A673 (cell line): ENCODE results near the gene POLE4.

ENCODE experiments used
- EZH2 ChIP-seq: fragments of 200-600 bp; sonication (generic); IDR thresholded peaks from 2 replicates; pipeline ENCODE4 v1.6.1; 2017; ENCODE audit warnings: borderline replicate concordance, low read depth, mild to moderate bottlenecking, mixed read lengths, antibody characterized with exemption, low read length; ENCODE audit not compliant: poor library complexity, severe bottlenecking
- TF ChIP-seq, protein P1 (sequence below): fragments of 300-800, 200-600 bp; sonication (generic); conservative IDR thresholded peaks from 2 replicates; pipeline ENCODE4 v1.5.1; 2017; ENCODE audit warnings: low read depth, mild to moderate bottlenecking, antibody characterized with exemption, low read length, moderate library complexity, mixed read lengths

DNA sequence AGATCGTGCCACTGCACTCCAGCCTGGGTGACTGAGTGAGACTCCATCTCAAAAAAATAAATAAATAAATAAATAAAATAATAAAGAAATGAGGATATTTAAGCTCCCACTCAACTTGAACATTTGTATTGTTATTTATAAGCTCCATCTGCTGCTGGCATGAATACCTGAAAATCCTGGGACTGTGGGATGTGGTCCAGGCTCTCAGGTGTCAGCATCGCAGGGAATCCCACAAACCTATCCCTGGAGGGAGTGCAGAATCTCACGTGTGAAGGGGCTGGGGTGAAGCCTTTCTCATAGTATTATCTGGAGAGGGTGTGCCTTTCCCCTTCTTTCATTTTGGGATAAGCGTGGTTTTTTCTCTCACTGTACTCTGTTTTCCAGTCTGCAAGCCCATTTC is 47.4 kb upstream of the POLE4 start:
- TF ChIP-seq, protein P1, sequence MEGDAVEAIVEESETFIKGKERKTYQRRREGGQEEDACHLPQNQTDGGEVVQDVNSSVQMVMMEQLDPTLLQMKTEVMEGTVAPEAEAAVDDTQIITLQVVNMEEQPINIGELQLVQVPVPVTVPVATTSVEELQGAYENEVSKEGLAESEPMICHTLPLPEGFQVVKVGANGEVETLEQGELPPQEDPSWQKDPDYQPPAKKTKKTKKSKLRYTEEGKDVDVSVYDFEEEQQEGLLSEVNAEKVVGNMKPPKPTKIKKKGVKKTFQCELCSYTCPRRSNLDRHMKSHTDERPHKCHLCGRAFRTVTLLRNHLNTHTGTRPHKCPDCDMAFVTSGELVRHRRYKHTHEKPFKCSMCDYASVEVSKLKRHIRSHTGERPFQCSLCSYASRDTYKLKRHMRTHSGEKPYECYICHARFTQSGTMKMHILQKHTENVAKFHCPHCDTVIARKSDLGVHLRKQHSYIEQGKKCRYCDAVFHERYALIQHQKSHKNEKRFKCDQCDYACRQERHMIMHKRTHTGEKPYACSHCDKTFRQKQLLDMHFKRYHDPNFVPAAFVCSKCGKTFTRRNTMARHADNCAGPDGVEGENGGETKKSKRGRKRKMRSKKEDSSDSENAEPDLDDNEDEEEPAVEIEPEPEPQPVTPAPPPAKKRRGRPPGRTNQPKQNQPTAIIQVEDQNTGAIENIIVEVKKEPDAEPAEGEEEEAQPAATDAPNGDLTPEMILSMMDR: no peak
- no peak for TF ChIP-seq EZH2
